Activated T-helper 1 cell treated with Interleukin-2 at 50 U/mL for 16 hours (primary cell): ENCODE results near the gene BMPR1A.
"Not testable (repeated sequence)": the region's sequence is repeated elsewhere in the genome, so short reads cannot be mapped to it uniquely, and the experiment has no call there.

Experiments used
- DNase-seq: peaks from one replicate; pipeline ENCODE4 v3.0.0-alpha.2; 2020; ENCODE audit warnings: low read depth

Gene BMPR1A

DNA sequence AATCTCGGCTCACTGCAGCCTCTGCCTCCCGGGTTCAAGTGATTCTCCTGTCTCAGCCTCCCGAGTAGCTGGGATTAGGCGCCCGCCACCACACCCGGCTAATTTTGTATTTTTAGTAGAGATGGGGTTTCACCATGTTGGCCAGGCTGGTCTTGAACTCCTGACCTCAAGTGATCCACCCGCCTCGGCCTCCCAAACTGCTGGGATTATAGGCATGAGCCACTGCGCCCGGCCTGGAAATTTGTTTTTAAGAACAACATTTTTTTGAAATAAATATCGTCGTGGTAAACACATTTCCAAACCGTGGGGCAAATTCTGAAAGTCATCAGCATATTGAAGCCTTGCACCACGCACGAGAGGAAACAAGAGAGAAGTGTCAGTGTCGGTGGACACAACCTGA lies 183.7 kb downstream of the BMPR1A start:
- DNase-seq, result not testable (repeated sequence)

DNA sequence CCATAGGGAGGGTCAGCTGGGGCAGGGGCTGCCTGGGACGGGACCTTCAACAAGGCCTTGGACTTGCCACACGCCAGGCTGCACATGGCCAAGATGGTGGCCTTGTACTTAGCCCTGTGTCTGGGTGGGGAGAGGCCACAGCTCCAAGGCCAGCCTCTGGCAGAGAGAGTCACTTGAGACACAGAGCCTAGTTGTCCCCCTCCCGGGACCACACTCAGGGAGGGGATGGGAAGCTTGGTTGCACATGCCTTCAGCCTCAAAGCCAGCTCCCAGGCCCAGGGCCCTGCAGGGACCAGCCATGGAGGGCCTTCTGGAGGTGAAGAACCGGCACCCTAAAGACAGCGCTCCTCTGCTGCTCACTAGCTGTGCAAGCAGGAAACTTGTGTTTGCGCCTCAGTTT lies 184.3 kb downstream of the BMPR1A start:
- no peak for DNase-seq

DNA sequence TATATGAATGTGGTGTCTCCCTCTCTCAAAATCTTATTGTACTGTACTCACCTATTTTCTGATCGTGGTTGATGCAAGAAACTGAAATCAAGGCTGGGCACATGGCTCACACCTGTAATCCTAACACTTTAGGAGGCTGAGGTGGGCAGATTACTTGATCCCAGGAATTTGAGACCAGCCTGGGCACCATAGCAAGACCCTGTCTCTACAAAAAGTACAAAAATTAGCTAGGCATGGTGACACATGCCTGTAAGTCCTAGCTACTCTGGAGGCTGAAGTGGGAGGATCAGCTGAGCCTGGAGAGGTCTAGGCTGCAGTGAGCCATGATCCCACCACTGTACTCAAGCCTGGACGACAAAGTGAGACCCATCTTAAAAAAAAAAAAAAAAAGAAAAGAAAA lies 185.0 kb downstream of the BMPR1A start:
- DNase-seq, result no peak

DNA sequence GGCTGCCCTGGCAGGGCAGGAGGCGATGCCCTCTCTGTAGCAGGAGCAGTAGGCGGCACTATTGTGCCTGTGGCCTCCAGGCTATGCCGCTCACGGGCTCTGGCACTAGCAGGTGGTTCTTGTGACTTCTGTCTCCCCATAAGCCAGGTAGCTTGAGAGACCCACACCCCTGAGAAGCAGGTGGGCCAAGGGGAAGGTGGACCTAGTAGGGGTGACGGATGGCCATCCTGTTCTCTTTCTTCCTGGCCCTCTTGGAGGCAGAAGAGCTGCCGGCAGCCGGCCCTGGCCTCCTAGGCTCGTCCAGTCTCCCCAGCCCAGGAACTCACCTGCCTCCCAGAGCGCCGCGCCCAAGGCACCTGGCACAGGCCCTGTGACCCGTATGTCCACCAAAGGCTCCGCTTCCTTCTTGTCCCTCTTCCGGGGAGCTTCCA lies 185.6 kb downstream of the BMPR1A start:
- no peak for DNase-seq

DNA sequence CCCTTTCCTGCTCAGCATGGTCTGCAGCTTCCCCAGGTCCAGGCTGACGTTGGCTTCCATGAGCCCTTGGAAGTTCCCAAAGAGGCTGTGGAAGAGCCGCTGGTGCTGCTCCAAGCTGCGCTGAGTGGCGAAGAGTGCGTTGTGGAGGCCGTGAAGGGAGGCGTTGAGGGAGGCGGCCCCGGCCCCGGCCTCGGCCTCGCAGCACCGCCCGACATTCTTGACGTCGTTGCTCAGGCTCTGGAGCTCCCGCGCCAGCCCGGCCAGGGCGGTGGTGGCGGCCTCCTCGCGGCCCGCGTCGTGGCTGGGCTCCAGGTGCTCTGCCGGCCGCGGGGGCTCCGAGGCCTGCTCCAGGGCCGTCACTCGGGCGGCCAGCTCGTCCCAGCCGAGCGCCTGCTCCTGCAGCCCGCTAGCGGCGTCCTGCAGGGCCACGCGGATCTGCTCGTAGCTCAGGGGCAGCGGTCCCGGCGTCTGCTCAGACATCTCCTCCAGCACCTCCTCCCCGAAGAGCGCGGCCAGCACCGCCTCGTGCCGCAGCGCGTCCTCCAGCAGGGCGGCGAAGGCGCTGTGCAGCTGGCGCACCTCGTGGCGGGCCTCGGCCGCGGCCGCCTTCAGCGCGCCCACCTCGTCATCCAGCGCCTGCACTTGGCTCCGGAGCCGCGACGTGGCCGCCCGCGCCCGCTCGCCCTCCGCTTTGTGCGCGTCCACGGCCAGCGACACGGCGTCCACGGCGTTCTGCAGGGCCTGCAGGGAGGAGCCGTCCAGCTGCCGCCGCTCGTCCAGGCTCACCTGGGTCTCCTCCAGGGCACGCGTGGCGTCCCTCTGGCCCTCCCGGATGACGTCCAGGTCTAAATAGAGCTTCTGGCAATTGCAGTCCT lies 186.3 kb downstream of the BMPR1A start:
- DNase-seq, result no peak

DNA sequence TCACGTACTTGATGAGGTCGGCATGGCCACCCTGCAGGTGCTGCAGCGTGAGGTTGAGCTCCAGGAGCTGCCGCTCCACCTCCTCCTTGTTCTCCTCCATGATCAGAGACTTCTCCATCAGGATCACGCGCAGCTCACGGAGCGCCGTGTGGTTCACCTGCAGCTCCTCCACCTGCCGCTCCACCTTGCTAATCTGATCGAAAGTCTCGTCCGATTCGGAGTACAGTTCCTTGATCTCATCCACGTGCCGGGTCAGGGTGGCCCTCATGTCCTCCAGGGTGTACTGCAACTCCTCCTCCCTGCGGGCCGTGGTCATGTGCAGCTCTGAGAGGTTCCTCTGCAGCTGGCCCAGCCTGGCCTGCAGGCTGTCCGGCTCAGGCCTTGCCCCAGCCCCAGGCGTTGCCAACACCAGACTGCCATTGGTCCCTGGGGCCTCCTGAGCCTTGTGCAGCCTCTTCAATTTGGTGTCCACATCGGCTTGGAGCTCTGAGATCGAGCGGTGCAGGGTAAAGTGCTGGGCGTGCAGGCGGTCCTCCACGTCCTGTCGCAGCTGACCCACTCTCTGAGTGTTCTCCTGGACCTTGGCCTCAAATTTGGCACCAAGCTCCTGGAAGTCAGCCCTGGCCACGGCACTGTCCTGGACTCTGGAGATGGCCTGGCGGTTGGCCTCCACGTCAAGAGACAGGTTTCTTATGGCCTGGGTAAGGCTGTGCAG lies 187.1 kb downstream of the BMPR1A start:
- DNase-seq, result no peak

DNA sequence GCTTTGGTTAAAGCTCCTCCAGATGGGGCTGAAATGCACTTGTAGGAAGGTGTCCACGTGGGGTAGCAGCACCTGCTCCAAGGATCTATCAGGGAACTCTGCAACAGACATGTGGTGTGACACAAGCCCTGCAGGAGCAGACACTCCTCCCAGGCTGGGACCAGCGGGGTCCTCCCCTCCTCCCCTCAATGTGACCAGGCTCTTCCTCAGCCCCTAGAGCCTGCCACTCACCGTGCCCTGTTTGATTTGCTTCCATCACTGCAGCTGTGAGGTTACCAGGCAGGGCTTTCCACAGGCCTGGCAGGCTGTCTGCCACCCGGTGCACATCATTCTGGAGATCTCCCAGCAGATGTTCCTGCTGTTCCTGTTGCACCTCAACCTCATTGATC lies 187.6 kb downstream of the BMPR1A start:
- no peak for DNase-seq

DNA sequence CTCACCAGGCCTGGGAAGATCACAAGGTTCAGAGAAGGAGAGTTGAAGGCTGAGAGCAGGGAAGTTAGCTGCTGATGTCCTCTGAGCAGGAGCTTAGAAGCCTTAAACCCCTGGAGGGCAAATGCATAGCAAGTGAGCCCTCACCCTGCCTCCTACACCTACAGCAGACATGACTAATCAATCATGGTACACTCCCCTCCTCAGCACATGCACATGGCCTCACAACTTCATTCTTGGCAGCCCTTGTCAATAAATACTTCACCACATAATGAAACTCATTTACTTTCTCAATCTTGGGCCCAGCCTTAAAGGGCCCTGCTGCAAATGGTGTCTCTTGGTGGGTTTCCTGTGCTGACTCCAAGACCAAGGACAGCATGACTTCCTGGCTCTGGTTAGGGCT lies 188.1 kb downstream of the BMPR1A start:
- no peak for DNase-seq

DNA sequence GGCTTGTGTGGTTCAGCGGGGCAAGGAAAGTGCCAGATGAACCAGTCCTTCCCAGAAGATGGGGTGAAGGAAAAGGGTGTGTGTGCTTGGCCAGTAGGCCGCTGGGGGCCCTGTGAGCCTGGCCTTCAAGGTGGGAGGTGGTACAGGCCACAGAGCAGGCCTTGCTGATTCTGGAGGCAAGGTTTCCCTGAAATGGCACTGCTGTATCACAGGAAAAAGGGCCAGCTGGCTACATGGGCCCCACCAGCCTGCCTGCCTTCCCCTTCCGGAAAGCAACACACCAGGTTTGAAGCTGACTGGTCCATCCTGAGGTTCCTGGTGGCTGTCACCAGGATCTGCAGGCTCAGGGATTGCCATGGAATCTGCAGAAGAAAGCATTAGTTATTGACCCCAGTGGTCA lies 188.5 kb downstream of the BMPR1A start:
- no peak for DNase-seq

DNA sequence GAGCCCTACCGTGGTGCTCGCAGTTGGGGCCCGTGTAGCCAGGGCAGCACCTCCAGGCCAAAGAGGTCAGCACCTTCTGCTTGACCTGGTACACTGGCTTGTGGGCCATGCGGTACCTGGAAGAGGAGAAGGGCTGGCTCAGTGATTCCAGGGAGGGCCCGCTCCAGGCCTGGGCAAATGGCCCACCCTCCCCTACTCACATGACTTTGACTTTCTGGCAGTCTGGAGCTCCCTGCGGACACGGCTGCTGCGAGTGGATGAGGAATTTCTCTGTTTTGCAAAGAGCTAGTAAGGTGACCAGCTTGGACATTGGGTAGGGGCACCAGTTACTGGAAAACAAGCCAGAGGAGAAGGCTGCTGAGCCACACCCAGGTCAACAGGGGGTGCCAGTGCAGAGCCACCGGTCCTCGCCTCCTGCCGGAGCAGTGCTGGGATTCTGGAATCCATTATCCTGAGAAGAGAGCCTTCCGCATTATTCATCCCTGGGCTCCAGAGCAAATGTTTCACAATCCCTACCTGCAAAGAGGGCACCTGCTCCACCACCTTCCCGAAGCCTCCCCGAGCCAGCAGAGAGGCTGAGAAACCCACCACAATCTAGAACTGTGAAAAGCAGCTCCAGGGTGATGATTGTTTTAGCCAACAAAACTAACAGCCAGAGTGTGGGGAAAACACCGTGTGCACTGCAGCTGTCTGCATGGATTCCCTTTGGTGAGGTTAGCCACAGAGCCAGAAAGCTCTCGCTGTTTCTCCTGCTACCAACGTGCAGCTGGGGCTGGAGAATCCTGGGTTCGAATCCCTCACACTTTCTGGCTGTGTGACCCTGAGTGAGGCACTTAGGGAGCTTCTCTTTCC lies 189.2 kb downstream of the BMPR1A start:
- no peak for DNase-seq

DNA sequence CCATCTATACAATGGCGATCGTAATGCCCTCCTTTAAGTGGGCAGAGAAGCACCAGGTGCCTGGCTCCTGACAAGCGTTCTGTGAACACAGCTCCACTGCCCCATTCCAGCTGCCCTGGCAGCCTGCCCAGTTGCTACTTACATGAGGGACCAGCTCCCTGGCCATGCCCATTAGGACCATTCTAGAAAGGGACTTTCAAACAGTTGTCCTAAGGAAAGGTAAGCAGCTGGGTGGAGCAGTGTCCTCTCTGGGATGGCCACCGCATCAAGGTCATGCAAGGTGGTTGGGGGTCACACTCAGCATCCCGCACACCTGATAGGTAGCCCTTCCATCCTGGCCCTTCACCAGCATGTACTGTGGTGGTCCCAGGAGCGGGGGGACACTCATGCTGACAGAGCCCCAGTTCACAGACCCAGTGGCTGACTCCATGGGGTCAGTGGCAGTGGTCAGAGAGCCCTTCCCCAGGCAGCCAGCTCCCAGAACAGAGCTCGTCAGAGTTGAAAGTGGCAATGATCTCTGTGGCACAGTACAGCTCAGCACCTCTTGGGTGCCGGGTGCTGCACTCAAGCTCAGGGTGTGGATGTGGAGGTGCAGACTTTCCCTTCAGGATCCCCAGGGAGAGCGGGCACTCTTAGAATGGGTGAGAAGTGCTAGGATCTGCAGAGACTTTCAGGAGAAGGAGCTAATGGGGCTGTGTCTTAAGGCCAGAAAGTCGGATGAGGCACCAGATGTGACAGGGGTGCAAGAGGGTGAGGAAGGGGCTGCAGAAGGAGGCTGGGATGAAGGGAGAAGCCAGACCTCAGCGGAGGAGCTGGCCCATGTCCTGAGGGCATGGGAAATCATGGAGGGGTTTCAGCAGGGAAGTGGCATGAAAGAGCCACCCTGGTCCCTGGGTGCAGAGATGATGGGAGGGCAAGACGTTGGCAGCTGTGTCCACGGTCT lies 190.1 kb downstream of the BMPR1A start:
- DNase-seq, result no peak

DNA sequence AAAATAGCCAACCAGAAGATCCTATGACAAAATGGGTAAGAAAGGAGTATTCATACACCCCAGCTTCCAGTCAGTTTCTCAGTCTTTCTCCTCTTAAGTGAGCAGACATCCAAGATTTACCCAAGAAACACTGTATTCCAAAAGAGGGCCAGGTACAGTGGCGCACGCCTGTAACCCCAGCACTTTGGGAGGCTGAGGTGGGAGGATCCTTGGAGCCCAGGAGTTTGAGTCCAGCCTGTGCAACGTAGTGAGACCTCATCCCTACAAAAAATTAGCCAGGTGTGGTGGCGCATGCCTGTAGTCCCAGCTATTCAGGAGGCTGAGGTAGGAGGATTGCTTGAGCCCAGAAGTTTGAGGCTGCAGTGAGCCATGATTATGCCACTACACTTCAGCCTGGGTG lies 191.4 kb downstream of the BMPR1A start:
- DNase-seq, result not testable (repeated sequence)

DNA sequence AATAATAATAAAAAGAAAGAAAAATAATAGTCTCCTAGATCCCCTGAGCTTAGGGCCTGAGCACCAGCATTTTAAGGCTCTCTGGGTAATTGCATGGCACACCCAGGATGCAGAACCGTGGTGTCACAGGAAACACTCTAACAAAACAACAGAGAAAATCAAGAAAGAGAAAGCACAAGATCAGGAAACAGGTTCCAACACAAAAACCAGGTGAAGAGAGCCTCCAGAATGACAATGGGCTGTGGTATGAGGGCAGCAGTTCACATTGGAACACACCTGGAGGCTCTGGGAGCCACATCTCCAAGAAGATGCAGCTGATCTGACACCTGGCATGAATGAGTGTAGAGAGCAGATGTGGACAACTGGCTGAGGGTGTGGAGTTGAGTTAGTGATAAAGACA lies 193.9 kb downstream of the BMPR1A start:
- no peak for DNase-seq

DNA sequence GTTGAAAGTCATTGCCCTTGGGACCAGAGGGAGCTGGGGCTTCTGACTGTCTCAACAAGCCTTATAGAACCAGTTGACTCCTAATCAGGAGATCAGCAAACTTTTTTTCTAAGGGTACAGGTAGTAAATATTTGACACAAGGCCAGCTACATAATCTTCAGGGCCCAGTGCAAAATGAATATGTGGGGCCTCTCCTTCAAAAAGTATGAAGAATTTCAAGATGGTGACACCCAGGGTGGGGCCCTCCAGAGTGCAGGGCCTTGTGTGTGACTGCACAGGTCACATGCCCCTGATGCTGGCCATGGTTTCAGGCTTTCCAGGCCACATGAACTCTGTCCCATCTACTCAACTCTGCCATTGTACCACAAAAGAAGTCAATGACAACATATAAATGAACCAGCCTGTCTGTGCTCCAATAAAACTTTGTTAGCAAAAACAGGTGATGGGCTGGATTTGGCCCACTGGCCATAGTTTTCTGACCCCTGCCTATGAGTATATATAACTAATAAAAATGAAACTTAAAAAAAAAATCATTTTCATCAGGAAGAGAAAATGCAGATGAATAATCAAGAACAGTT lies 194.9 kb downstream of the BMPR1A start:
- no peak for DNase-seq

DNA sequence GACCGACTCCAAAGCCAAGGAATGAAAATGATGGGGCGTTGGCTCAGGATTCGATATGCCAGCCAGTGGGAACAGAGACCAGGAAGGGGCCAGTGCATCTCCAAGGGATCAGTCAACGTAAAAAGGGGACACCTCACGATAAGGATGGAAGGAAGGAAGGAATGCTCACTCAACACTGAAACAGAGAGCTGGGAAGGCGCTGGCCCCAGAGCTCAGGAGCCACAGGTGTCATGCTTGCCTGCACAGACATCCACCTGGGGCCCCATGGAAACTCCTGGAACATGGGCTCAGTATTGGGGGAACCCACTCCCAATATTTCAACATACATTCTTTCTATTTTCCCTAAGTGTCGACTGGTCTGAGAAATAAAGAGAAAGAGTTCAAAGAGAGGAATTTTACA lies 195.7 kb downstream of the BMPR1A start:
- no peak for DNase-seq

DNA sequence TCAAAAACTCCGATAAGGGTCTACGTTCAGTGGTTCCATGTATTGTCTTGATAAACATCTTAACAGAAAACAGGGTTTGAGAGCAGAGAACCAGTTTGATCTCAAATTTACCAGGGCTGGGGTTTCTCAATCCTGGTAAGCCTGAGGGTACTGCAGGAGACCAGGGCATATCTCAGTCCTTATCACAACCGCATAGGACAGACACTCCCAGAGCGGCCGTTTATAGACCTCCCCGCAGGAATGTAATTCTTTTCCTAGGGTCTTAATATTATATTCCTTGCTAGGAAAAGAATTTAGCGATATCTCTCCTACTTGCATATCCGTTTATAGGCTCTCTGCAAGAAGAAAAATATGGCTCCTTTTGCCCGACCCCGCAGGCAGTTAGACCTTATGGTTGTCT lies 196.3 kb downstream of the BMPR1A start:
- DNase-seq, result not testable (repeated sequence)

DNA sequence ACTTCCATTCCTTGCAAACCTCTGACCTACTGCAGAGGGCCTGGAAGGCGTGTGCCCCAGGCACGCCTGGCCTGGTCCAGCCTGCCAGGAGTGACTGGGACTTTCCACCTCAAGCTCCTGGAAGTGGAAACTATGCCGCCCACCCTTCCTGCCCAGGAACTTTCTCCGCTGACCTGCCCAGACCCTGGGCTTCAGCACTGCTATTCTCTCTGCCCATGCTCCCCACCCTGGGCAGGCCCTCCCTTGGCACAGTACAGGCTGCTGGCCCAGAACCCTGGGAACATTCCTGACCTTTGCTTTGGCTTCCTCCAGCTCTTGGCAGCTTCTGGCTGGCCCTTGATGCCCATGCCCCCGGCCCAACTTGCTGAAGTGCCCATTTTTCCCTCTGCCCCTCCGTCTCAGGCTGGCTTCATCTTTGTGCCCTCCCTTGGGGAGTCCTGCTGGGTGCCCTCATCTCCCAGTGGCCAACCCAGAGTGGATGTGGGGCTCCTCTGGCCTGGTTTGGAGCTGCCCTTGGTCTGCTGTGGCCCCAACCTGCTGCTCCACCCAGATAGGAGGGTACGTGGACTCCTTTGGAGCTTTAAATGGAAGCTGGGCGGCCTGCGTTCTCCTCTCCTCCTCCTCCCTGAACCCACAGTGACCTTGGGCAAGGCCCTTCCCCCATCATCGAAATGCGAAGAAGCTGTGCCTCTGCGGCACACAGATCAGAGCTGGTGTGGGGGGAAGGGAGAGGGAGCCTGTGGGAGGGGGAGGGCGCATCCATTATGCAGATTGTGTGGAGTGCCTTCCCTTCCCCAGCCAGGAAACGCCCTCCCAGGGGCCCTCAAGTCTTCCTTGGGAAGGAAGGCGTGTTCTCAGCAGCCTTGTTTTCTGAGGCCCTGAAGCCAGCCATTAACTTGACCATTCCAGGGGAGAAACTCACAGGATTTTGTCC lies 197.6 kb downstream of the BMPR1A start:
- DNase-seq, result no peak

DNA sequence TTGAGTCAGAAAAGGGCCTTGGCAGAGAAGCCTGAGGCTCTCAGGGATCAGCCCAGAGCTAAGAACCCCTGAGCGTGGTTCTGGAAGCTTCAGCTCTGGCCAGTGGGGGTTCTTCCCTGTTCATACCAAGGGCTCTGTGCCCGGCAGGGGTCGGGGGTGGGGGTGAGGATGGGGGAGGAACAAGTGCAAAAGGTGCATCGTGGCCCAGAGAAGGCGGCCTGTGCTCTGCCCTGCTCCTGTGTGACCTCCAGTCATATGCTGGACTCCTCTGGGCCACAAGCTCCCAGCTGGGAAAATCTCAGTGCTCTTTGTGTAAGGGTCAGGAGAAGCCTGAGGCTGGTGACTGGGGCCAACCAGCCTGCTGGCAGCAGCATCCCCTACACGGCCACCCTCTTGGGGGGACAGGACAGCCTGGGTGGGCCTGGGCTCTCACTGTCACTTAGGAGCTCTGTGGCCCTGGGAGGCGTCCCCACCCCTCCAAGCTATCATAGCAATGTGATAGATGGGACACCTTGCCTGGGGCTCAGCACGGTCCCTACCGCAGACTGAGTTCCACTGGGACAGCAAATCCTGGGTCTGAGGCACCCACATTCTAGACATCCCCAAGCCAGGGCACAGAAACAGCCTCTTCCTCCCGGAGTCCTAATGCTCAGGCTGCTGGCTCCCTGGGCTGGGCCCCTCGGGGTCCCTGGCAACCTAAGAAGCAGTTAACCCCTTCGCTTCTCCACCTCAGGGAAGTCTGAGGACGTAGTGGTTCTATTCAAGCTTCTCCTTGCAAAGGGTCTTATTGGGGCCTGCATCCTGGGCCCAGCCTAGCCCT lies 198.5 kb downstream of the BMPR1A start:
- DNase-seq, result no peak
